H7 (cell line): Measurements from ENCODE around the gene ENGASE. TPM values are rescaled to one million over a fixed set of nuclear protein-coding genes. Genes with fewer than 3 reads are reported as not detected.

Experiments
- DNase-seq: peaks from one replicate; pipeline ENCODE4 v3.0.0; 2012
- H3K27me3 ChIP-seq: 2 replicates; pipeline ENCODE4 v1.6.0; 2011; ENCODE audit warnings: mild to moderate bottlenecking, low read length; ENCODE audit not compliant: control insufficient read depth, insufficient read depth
- H3K36me3 ChIP-seq: replicated peaks from 2 replicates; pipeline ENCODE4 v1.5.1; 2011; ENCODE audit warnings: low read length; ENCODE audit not compliant: control insufficient read depth, insufficient read depth
- H3K4me3 ChIP-seq: 2 replicates; pipeline ENCODE4 v1.5.1; 2011; ENCODE audit warnings: low read depth, mild to moderate bottlenecking, control low read depth, low read length, moderate library complexity; ENCODE audit not compliant: insufficient read depth
- total RNA-seq: library from RNA; depleted of rRNA; stranded (reverse); fragments of >200 nt; shearing (Covaris generic); gene quantifications from 2 replicates; pipeline ENCODE4 v1.2.3, GENCODE V29; 2014

Gene ENGASE
- total RNA-seq, 1 experiment from 2014 or later: 13.3 TPM

GRCh38 chr17:79078476-79079190 lies 4.0 kb downstream of the ENGASE start:
- peaks cover 6% of the 10 kb centered on the region for H3K36me3 ChIP-seq
- DNase-seq: peak; percentile 25

DNA sequence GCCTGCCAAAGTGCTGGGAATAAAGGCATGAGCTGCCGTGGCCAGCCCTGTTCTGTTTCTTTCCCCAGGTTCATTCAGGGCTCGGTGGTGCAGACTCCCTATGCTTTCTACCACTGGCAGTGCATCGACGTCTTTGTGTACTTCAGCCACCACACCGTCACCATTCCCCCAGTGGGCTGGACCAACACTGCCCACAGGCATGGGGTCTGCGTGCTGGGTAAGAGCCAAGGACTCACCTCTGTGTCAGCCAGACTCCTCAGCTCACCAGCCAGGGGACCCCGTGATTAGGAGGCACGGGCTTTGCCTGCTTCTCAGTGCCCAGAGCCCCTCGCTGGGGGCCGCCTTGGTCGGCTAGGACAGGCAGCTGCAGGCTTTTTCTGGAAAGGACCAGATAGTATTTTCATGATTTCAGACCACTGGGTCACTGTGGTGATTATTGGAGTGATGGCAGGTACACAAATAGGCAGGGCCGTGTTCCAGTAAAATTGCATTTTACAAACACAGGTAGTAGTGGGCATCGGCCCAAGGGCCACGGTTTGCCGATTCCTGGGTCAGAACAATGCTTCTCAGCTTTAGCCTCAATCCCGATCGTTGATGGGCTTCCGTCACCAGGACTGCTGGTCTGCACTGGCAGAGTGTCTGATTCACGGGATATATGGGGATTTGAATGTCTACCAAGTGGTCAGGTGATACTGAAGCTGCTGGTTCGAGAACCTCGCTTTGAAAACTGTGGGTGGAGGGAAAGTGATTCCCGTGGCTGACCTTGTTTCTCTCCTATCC lies 5.0 kb downstream of the ENGASE start:
- peaks cover 3% of the 10 kb centered on the region; the same call in 1 of the 2 replicates for H3K27me3 ChIP-seq

More at GRCh38 chr17:79078476-79079190, 4.0 kb downstream of the ENGASE start:
- Histone ChIP-seq H3K27me3 (peaks cover 3% of the 10 kb centered on the region; the same call in 1 of the 2 replicates), H3K4me3 (no peak overlapping the region)

DNA sequence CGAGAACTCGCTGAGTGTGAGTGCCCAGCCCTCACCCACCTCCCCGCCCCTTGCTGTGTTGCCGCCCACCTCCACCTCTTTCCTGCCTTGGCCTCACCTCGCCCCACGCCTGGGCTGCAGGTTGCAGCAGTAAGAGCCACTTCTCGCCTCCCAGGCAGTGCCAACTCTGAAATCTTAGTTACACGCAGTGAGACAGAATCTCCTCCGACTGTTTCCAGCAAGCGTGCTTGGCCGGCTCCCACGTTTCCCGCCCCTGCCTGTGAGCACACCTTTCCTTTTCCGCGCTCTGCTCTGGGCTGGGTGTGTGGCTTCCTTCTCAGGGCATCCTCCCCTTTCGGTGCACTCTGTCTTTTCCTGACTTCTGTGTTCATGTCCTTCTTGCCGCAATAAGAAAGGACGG lies 5.7 kb downstream of the ENGASE start:
- H3K27me3 ChIP-seq: peaks cover 2% of the 10 kb centered on the region; the same call in 1 of the 2 replicates
- peaks cover 9% of the 10 kb centered on the region for H3K36me3 ChIP-seq
- peak; percentile 28 for DNase-seq
- no peak overlapping the region for H3K4me3 ChIP-seq

More for the DNA sequence above, 5.0 kb downstream of the ENGASE start:
- Histone ChIP-seq H3K36me3 (peaks cover 9% of the 10 kb centered on the region), H3K4me3 (no peak overlapping the region)
- peak; percentile 33 for DNase-seq

GRCh38 chr17:79080761-79081290 lies 6.2 kb downstream of the ENGASE start:
- DNase-seq: peak; percentile 35
- Histone ChIP-seq H3K4me3 (no peak overlapping the region), H3K27me3 (no peaks in the 10 kb centered on the region; the same call in 1 of the 2 replicates), H3K36me3 (peaks cover 9% of the 10 kb centered on the region)

DNA sequence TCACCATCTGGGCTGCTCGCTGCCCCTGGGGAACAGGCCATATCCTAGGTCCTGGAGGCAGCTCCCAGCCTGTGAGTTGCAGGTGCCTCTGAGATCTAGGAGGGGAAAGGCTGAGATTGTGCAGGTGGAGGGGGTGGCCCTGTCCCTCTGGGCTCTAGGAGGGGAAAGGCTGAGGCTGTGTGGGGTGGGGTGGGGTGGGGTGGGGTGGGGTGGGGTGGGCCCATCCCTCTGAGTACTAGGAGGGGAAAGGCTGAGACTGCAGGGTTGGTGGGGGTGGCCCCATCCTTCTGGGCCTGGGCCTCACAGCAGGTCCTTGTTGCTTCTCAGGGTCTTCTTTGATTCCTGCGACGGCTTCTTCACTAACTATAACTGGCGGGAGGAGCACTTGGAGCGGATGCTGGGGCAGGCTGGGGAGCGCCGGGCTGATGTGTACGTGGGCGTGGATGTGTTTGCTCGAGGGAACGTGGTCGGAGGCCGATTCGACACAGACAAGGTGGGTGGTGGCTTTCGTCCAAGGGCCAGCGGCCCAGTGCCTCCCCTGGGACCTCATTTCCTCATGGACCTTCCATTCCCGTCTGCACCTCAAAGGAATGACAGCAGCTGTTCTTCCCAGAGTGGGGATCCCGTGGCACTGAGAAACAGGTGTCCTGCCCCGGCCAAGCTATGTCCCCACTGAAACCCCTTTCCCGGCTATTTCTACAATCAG lies 7.1 kb downstream of the ENGASE start:
- Histone ChIP-seq H3K27me3 (no peaks in the 10 kb centered on the region), H3K36me3 (peaks cover 9% of the 10 kb centered on the region), H3K4me3 (no peak overlapping the region)
- peak; percentile 43 for DNase-seq

- Histone ChIP-seq H3K36me3 (peaks cover 9% of the 10 kb centered on the region), H3K4me3 (no peak overlapping the region), H3K27me3 (no peaks in the 10 kb centered on the region)
- peak; percentile 99 for DNase-seq
Measured at GRCh38 chr17:79082311-79083190, 7.9 kb downstream of the ENGASE start.

GRCh38 chr17:79083191-79083971 lies 8.8 kb downstream of the ENGASE start:
- DNase-seq: no peak
- H3K36me3 ChIP-seq: peaks cover 7% of the 10 kb centered on the region
- H3K4me3 ChIP-seq: no peak overlapping the region
- H3K27me3 ChIP-seq: no peaks in the 10 kb centered on the region

DNA sequence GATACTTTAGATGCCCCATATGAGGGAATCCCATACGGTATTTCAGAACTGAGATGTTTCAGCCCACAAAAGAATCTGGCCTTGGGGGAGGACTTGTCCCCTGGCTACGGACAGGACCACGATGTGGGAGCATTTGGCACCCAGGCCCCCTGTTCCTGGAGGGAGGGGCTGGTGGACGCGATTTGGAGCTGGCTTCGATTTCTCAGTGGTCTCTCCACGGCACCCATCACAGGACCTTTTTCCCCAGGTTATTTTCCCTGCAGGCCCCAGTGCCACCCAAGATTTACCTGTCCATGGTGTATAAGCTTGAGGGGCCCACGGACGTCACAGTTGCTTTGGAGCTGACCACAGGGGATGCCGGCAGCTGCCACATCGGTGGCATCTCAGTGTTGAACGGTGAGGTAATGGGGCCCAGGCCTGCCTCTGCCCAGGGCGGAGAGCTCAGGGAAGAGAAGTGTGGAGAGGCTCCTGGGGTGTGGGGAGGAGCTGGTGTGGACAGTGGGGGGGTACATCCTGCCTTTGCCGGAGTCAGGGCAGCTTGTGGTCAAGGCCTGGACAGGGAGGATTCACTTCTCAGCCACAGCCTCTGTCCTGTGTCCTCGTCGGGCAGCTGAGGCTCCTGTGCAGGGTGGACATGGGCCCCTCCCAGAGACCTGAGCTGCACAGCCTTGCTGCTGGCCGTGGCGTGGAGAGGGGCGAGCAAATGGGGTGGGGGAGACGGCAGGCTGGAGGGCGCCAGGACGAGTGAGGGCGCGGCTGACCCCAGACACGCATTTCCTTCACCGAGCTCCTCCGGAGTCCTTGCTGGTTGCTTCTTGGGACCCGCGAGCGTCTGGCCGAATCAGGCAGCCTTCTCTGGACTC lies 9.9 kb downstream of the ENGASE start:
- Histone ChIP-seq H3K4me3 (no peak overlapping the region), H3K36me3 (peaks cover 6% of the 10 kb centered on the region), H3K27me3 (no peaks in the 10 kb centered on the region)
- DNase-seq: peak; percentile 53

DNA sequence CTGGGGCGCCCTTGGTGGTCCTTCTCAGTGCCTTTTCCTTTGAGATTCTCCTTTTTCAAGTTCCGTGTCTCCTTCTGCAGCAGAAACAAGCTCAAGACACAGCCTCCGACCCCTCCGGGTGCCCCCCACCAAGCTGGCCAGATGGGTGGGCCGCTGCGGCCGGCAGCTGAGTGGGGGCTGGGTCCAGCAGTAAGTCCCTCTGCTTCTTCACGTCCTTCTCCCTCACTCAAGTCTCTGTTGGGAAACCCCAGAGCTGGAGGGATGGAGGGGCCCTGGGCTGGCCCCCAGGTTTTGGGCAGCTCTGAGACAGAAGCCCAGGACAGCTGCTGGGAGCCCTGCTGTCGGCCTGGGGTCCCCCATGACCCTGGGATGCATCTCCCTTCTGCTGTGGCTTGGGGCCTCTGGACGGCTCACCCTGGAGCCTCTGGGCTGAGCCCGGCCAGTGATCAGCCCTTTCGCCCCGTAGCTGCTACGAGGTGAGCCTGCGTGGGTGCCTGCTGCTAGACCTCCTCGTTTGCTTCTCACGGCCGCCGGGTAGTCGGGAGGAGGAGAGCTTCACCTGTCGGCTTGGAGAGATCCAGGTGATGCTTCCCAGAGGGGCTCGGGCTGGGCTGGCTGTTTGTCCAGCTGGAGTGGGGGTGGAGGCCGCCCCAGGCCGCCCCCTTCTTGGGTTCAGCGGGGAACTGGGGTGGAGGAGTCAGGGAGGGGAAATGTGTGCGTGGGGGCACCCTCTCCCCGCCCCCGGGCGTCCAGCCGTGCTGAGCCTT lies 10.7 kb downstream of the ENGASE start:
- DNase-seq: no peak
- Histone ChIP-seq H3K4me3 (no peak overlapping the region), H3K36me3 (peaks cover 3% of the 10 kb centered on the region), H3K27me3 (no peaks in the 10 kb centered on the region)

DNA sequence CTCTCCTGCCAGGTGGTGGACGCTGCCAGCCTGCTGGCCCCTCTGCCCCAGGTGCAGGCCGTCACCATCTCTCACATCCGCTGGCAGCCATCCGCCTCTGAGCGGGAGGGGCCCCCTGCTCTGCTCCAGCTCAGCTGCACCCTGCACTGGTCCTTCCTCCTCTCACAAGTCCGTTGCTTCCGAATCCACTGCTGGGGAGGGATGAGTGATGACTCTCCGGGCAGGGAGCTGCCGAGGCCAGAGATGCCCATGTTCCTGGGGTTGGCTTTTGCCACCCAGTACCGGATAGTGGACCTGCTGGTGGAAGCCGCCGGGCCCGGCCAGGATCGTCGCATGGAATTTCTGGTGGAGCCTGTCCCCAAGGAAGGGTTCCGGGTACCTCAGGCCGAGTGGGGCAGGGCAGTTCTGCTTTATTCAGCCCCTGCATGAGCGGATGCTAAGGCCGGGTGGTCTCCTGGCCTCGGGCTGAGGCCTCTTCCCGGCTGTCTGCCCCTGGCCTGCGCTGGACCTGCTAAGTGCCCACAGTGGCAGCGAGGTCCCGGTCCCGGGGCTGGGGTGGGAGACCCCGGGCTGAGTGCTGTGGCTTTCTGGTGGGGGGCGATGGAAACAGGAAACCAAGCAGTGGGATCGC lies 11.4 kb downstream of the ENGASE start:
- DNase-seq: no peak
- Histone ChIP-seq H3K4me3 (no peak overlapping the region), H3K36me3 (peaks cover 3% of the 10 kb centered on the region), H3K27me3 (no peaks in the 10 kb centered on the region)

DNA sequence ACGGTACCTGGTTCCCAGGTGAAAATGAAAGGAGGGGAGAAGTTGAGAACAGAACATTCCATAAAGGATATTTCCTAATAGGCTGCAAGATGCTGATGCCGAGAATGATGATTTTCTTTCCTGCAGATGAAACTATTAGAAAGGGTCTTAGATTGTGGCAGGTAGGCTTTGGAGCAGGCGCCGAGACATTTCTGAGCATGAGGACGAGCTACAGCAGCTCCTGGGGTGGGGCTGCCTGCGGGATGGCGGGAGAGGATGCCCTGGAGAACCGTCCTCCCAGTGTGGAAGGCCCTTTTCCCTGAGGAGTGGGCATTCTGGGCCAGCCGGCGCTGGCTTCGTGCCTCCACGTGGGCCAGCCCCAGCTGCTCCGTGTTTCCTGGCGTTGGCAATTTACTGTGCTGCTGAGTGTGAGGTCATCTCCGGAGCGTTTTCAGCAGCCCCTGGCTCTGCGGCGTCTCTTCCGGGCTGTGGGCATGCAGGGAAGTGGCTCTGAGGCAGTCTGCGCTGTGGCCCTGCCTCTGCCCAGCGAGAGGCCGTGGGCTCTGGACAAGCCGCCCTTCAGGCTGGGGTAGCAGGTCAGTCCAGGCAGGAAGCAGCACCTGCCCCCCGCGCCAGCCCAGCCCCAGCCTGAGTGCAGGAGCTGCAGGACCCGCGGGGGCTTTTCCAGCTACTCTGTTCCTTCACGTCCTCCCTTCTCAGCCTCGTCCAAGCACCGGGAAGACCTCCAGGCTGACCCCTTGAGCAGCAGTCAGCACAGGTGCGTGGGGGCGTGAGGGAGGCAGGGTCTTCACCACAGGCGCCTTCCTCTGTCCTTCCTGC lies 12.2 kb downstream of the ENGASE start:
- Histone ChIP-seq H3K4me3 (no peak overlapping the region), H3K36me3 (peaks cover 3% of the 10 kb centered on the region), H3K27me3 (no peaks in the 10 kb centered on the region)
- no peak for DNase-seq
